Neural progenitor cell (in vitro differentiated cells): ENCODE measurements around the gene TCP11.

ENCODE experiments used
- EZH2 ChIP-seq: fragments of 200-600 bp; sonication (generic); IDR thresholded peaks from 2 replicates; pipeline ENCODE4 v1.6.1; 2017; ENCODE audit warnings: antibody characterized with exemption, mild to moderate bottlenecking, moderate library complexity
- EZH2phosphoT487 ChIP-seq: fragments of 200-600 bp; sonication (generic); IDR thresholded peaks from 2 replicates; pipeline ENCODE4 v1.6.1; 2017; ENCODE audit warnings: antibody characterized with exemption
- TF ChIP-seq, protein P1 (sequence below): fragments of 200-600 bp; sonication (generic); IDR thresholded peaks from 2 replicates; pipeline ENCODE4 v1.5.1; 2017; ENCODE audit warnings: antibody characterized with exemption, mild to moderate bottlenecking

DNA sequence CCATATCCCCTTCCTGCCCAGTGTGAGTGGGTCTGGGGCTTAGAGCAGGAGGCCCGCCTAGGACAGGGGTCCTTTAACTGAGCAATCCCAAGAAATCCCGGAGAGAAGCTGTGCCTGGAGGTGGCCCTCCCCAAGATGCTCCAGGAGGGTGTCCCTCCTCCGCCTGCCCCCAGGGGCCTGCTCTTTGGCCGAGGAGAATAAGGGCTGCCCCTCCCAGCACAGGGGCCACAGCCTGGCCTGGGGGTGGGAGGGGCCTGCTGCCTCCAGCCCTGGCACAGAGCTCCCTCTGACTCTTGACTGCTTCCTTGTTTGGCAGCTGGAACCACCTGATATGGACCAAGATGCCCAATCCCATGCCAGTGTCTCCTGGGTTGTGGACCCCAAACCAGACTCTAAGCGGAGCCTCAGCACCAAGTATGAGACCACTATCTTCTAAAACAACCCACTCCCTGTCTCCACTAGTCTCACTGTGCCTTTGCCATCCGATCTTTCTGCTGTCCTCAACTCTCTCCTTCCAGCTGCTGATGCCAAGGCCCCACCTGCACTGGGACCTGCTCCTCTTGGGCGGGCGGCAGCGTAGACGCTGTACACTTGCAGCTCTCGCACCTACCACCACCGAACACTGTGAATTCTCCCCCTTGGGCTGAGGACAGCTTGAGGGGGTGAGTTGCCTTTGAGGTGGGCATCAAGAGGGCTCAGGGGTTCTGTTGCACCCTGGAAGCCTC lies 54.3 kb downstream of the TCP11 start:
- TF ChIP-seq, protein P1, sequence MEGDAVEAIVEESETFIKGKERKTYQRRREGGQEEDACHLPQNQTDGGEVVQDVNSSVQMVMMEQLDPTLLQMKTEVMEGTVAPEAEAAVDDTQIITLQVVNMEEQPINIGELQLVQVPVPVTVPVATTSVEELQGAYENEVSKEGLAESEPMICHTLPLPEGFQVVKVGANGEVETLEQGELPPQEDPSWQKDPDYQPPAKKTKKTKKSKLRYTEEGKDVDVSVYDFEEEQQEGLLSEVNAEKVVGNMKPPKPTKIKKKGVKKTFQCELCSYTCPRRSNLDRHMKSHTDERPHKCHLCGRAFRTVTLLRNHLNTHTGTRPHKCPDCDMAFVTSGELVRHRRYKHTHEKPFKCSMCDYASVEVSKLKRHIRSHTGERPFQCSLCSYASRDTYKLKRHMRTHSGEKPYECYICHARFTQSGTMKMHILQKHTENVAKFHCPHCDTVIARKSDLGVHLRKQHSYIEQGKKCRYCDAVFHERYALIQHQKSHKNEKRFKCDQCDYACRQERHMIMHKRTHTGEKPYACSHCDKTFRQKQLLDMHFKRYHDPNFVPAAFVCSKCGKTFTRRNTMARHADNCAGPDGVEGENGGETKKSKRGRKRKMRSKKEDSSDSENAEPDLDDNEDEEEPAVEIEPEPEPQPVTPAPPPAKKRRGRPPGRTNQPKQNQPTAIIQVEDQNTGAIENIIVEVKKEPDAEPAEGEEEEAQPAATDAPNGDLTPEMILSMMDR = no peak
- no peak for TF ChIP-seq EZH2
- TF ChIP-seq EZH2phosphoT487 = no peak
